Stomach (tissue), 4 donors: Measurements from ENCODE around the gene FLT1.

Source experiments
- POLR2A ChIP-seq, 4 donors: fragments of 450-650 bp; IDR thresholded peaks; one replicate each; pipeline ENCODE4 v1.6.1; 2016; ENCODE audit warnings: antibody characterized with exemption in 4 of 4, control low read depth in 2 of 4, mild to moderate bottlenecking in 1 of 4, moderate library complexity in 1 of 4
- POLR2AphosphoS5 ChIP-seq, 3 donors: sonication (generic); formaldehyde crosslinking; IDR thresholded peaks; one replicate each; pipeline ENCODE4 v1.6.1; 2016; ENCODE audit warnings: antibody characterized with exemption in 3 of 3

- TF ChIP-seq POLR2AphosphoS5 (IDR thresholded peaks at IDR 0.05): no peak
- no peak for TF ChIP-seq POLR2A (IDR thresholded peaks at IDR 0.05)
These were observed 175.4 kb downstream of the FLT1 start for GRCh38 chr13:28319528-28319927.
